Measurements from ENCODE around the gene PLAAT2.
"Not testable (repeated sequence)": the region's sequence is repeated elsewhere in the genome, so short reads cannot be mapped to it uniquely, and the experiment has no call there.

Gene PLAAT2

DNA sequence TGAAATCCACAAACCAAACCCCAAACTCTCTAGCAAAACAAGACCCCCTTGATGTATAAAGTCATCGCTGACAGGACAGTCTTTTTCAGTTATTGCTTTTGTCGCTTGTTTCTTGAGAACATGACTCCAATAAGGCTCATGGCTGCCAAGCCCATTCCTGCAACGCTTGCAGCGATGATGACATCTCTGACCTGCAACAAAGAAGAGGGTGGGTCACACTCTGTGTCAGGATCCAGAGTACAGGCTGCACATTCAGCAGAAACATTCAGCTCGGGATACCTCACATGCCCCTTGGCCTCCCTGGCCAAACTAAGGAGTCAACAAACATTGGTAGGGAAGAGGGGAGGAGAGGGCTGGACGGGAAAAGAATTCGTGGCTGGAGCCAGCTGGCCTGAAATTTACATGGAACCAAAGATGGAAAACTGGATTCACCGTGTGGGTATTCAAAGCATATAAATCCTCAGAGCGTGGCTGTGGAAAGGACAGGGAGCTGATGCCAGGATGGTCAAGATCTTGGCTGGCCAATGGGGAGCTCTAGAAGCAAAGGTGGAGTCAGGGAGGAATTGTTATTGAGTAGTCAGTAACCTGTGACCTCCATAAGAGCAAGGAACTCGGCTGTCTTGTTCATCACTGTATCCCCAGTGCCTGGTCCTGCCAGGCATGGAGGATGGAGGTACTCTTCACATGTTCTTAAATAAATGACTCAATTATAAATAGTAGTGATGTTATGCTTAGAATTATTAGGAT is 11.8 kb upstream of the PLAAT2 start:
- DNase-seq = no peak

DNA sequence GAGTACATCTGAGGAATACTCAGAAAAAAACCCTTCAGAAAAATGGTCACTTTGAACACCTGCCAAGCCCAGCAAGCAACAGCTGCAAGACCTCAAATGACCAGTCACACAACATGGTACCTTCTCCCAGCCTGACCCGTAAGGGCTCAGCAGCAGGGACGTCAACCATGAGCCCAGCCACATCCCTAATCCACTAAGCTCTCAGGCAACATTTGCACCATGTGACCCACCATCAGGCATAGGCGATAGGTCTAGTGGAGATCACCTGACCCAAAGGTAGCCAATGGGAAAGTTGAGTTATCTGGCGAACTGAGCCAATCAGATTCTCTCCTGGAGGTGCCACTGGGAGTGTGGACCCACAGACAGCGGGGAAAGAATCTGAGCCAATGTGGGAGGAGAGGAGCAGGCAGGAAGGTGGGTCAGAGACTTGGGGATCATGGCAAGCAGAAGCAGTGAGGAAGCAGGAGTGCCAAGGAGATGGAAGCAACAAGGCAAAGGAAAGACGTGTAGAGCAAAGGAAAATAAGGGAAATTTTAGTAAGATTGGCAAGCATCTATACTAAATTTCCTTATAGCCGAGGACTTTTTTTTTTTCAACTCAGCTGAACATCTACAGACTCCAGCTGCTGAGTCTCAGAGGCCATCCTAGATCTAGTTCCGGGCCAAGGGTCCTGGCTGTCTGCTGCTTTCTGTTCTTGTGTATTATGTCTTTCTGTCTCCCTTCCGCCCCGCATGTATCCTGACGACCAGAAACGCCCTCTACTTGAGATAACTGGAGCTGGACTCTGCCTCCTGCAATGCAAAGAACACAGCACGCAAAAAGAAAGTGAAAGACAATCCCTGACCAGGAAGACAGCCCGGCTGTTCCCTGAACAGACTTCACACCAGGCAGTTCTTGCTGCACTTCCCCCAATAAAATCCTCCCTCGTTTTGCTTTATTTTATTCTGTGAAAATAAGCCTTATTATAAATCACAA is 11.0 kb upstream of the PLAAT2 start:
- peak in 1 of 2 experiments; percentile 40 for DNase-seq

DNA sequence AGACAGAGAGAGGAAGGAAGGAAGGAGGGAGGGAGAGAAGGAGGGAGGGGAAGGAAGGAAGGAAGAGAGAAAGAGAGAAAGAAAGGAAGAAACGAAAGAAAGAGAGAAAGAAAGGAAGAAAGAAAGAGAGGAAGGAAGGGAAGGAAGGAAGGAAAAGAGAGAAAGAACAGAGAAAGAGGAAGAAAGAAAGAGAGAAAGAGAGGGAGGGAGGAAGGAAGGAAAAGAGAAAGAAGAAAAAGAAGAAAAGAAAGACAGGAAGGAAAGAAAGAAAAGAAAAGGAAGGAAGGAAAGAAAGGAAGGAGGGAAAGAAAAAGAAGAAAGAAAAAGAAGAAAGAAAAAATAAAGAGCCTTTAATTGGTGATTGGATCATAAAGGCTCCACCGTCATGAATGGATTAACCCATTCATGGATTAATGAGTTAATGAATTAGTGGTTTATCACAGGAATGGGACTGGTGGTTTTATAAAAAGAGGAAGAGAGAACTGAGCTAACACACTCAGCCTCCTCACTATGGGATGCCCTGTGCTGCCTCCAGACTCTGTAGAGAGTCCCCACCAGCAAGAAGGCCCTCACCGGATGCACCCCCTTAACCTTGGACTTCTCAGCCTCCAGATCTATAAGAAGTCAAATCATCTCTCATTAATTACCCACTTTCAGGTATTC is 9.0 kb upstream of the PLAAT2 start:
- DNase-seq = no peak

DNA sequence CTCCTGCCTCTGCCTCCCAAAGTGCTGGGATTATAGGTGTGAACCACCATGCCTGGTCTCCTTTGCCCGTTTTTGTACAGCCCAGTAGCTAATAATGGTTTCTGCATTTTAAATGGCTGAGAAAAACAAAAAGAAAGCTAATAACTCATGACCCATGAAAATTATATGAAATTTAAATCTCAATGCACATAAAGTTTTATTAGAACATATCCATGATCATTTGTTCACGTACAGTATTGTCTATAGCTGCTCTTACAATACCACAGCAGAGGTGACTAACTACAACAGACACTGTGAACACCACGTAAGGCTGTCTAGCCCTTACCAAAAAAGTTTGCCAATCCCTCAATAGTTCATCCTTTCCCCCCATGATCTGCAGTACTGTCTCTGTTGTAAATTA is 6.4 kb upstream of the PLAAT2 start:
- no peak for DNase-seq

DNA sequence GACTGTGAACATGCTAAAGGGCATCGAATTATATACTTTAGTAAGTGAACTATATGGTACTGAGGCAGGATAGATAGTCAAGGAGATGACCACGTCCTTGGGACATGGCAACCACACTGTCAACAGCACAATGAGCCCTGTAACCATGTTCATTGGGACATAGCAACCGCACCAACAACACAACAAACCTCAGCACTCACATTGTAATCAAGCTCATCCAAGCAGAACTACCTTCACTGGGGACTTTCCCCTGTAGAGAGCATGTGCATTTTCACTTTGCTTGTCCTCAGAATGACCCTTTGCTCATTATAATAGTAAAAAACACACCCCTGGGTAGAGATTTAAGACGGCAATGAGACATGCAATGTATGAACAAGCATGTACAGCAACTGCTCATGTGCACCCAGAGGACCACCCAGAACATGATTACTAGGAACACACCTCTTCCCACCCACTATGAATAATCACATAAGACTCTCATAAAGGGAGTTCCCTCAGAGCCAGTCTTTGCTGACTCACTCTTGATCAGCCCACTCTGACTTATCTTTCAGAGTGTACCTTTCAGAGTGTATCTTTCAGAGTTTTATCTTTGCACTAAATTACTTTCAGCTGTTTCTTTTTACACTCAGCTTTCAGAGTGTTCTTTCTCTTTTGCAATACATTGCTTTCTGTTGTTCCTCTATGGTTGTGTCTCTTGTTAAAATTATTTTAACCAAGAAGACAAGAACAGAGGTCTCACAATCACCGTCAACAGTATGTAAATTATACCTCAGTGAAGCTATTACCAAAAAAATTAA is 4.1 kb upstream of the PLAAT2 start:
- DNase-seq = peak; percentile 44 to 59

DNA sequence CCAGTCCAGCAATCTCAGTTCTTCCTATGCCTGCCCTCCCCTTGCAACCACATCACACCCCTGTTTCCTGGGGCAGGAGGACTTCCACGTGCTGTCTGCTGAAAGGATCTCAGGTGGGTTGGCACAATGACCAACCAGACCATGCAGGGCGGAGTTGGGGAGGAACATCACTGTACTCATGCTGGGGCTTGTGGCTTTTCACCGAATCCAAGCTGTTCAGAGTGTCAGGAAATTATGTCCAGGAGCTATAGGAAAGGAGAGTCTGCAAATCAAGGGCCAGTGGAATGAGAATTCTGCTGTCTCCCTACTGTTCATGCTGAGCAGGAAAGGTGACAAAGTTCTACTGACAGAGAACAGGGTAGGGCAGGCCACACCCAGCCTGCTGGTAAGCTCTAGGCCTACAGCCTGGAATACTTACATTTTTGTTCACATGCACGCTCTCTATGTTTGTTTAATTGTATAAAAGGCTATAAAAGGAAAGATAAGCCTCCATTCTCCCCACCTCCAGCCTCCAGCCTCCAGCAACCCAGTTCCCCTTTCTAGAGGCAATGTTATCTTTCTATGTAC is 1.7 kb upstream of the PLAAT2 start:
- DNase-seq = no peak

DNA sequence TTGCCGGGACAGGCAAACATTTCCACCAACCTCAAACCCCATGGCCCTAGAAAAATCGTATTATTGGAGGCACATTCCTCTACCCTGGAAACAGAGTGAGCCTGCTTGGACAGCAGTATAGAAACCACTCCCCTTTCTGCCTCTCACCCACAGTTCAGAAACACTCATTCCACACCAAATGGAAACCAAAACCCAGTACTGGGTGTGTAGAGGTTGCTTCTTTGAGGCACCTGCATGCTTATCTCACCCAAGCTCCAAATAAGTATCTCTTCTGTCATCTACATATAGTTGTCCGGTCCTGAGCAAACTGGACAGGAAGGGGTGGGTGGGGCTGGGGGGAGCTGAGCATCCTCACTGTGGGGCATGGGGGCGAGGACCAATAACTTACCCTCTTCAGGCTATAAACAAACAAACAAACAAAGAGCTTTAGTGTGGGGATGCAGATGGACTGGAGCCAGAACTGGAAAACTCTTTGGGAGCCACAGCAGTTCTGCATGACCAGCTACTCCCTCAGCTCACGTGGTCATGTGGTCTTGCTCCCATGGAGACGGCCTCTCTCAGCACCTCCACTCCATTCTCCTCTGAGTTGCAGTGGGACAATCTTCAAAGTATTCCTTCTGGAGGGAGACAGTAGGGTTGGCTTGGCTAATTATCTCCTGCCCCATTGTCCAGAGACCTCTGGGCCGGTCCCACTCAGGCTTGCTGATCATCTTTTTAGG is 1.0 kb upstream of the PLAAT2 start:
- peak in 1 of 2 experiments; percentile 31 for DNase-seq

DNA sequence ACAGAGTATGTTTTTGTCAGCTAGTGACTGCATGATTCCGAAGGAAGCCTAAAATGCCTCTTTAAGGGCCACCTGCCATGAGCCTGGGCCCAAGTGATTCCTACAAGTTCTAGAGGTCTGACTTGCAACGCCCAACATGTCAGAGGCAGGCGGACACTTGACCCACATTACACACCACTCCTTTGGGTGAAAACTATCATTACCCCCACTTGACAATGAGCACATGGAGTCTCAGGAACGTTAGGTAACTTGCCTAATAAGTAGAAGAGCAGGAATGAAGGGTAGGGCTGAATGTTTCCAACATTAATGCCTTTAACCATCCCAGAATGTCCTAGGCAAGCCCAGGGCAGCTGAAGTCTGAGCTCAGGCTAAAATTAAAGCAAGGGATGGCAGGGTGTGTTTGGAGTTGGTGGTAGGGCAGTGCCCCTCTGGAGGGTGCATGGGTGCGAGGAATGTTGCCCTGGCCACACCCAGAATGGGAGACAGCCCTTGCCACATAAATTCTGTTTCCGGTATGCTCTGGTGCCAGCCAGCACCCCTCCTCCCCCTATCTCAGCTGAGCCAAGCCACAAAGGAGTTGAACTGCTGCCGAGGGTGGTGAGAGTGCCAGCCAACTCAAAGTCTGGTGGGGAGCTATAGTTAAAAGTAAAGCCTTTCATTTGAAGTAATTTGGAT is 2.5 kb downstream of the PLAAT2 start:
- no peak for DNase-seq

DNA sequence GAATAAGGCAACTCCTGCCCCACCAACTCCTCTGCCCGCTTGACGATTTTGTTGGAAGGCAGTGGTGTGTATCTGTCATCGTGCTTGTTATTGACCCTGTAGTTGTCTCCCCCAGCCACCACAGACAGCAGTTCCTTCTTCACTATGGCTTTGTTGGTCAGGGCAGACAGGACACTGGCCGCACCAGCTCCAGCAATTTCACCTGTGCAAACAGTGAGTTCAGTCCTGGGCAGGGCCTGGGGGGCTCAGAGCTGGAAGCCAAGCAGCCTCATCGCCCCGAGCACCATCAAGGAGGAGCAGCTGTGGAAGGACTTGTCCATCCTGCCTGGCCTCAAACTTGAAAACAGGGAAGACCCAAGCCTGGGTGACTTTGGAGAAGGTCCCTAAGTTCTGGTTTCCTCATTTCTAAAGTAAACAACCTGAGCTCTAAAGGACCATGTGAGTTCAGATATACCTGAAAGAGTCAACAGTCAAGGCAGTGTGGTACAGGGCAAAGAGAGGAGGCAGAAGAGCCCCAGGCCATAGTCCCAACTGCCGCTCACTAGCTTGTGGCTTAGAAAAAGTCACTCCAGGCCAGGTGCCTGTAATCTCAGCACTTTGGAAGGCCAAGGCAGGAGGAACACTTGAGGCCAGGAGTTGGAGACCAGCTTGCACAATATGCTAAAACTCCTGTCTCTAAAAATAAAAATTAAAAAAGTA is 4.6 kb downstream of the PLAAT2 start:
- no peak for DNase-seq

DNA sequence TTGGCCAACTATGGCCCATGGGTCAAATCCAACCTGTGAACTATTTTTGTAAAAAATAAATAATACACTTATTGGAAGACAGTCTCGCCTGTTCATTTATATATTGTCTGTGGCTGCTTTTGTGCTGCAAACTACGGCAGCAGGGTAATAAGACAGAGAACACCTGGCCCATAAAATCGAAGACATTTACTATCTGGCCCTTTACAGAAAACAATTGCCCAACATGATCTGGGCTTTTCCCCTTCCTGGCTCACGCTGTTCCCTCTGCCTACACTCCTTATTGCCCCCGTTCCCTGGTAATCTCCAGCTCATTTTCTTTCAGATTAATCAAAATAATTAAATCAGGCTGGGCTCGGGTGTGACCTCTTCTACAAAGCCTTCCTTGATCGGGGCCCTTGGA is 5.6 kb downstream of the PLAAT2 start:
- no peak for DNase-seq

DNA sequence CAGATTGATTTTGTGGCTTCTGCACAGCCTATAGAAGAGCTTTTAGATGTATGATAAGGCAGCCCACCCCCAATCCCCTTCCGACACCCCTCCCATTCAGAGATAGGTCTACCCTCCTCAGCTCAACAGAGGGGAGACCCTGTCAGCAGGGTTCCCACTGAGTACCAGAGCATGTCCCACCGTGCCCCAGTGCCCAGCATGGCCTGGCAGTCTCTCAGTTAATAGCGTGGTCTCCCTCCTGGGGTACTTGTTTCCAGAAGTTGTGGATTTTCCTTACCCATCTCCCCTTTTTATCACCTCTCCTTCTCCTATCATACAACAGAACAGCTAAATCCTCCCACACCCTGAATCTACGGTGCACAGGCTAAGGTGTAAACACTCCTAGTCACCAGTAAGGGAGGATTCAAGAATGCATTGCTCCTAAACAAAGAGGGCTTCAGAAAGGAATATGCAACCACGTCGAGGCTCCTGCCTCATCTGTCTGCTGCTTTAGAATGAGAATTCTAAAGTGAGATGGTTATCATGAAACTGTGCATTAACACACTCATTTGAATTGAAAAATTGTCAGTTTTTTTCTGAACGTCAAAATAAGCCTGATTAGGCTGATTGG is 6.7 kb downstream of the PLAAT2 start:
- DNase-seq = no peak

DNA sequence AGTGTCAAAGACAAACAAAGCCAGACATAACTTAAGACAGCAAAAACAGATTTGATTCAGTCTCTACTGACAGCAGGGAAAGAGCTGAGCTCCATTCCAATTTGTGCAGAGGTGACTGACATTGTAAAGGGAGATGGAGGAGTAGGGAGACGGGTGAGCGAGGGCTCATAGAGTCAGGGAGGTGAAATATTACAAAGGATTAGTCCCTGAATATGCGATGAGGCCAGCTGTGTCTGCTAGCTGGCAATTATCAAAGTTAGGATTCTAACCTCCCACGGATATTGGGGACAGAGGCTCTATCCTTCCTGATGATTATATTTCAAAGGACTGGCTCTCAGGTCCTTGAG is 8.3 kb downstream of the PLAAT2 start:
- DNase-seq = no peak

DNA sequence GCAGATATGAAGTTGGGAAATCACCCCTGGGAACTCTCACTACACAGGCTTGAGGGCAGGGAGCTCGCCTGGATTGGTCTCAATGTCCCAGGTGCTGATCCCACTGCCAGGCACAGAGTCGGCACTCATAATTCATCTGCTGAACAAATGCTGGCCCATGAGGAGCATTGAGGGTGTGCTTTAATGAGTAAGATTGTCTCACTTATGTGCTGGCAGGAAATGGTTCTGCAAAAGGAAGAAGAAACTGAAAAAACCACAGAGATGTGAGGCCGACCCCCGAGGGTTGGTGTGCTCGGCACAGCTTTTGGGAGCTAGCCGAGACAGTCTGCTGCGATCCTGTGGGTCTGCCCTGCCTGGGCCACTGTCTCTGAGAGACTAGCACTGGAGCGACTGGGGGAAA is 9.4 kb downstream of the PLAAT2 start:
- DNase-seq = peak; percentile 37 to 51

DNA sequence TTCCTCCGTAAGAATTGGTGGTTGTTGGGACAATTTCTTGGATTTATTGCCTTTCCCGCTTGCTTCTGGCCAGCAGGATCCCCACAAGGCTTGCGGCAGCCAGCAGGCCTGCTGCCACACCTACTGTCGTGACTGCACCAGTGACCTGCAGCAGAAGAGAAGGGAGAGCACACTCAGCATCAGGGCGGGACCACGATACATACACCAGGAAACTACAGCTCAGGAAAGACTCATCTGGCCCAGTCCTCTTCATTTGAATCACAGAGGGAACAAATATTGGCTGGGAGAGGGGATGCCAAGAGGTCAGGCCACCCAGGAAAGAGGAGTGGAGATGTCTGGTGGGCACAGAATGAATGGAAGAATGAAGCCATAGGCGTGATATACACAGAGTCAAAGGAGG is 10.3 kb downstream of the PLAAT2 start:
- no peak for DNase-seq

DNA sequence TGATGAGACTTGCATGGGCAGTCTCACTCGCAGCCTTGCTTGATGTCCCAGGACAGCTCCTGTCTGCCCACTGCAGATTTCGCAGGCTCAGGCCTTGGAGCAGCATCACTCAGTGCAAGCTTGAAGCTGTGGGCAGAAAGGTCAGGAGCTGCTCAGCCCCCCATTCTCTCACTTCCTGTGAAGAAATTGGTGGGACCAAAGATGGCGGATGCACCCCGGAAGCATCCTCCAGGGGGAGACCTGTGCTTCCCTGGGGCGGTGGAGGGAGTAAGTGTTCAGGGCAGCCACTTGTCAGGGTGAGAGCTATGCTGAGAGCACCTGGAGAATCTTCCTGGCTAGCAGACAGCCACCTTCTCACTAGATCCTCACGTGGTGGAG is 11.3 kb downstream of the PLAAT2 start:
- no peak for DNase-seq

DNA sequence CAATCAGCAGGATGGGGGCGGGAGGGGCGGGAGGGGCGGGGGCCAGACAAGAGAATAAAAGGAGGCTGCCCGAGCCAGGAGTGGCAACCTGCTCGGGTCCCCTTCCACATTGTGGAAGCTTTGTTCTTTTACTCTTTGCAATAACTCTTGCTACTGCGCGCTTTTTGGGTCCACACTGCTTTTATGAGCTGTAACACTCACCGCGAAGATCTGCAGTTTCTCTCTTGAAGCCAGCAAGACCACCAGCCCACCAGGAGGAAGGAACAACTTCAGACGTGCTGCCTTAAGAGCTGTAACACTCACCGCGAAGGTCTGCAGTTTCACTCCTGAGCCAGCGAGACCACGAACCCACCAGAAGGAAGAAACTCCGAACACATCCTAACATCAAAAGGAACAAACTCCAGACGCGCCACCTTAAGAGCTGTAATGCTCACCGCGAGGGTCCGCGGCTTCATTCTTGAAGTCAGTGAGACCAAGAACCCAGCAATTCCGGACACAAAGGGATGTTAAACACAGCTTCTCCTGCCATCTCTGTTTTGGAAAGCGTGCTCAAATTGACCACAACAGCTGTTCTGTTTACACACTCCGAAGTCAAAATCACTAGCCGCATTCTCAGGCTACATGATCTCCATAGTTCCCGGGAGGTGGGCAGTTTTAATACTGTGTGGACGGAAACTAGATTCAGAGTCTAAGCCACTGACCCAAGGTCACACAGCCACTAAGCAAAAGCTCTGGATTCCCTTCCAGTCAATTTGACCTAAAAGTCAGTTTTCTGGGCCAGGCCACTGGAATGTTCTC is 11.9 kb downstream of the PLAAT2 start:
- no peak for DNase-seq

DNA sequence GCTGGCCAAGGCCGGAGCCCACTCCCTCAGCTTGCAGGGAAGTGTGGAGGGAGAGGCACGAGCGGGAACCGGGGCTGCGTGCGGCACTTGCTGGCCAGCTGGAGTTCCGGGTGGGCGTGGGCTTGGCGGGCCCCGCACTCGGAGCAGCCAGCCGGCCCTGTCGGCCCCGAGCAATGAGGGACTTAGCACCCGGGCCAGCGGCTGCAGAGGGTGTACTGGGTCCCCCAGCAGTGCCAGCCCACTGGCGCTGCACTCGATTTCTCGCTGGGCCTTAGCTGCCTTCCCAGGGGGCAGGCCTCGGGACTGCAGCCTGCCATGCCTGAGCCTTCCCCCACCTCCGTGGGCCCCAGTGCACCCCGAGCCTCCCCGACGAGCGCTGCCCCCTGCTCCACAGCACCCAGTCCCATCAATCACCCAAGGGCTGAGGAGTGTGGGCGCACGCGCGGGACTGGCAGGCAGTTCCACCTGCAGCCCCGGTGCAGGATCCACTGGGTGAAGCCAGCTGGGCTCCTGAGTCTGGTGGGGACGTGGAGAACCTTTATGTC is 13.0 kb downstream of the PLAAT2 start:
- not testable (repeated sequence) for DNase-seq

DNA sequence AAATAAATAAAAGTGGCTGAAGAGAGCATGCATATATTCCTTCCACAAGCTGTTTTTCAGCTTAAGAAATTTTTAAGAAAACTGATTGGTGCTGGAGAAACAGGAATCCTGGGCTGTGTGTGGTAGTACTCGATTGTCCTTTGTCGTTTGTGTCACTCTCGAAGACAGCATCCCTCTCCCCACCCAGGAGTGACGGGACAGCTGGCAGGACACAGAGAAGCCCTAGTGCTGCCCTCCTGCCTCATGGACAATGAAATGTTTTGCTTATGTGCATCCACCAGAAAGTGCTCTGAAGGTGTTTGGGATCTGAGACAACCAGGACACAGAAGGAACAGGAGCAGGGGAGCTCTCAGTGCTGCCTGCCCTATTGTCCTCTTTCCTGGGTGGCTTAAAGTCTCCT is 13.8 kb downstream of the PLAAT2 start:
- no peak for DNase-seq

DNA sequence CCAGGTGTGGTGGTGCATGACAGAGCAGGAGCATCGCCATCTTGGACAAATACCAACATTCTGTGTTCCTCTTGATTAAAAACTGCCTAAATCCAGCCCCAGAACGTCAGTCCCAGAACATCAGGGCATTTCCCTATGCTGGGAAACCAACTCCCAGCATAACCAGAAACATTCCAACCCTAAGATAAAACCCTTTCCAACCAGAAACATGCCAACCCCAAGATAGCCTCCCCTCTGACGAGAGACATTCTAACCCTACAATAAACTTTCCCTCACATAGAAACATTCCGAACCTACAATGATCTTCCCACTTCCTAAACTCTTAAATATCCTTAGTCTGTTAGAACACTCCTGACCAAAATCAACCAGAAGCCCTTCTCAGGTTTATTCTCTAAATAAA is 15.0 kb downstream of the PLAAT2 start:
- no peak for DNase-seq

Data from activated CD4-positive, alpha-beta T cell treated with anti-CD3 and anti-CD28 coated beads, Interleukin-2, amount 50 U/mL, for 48 hours (primary cell).